ENCODE data around the gene MOV10L1.

DNA sequence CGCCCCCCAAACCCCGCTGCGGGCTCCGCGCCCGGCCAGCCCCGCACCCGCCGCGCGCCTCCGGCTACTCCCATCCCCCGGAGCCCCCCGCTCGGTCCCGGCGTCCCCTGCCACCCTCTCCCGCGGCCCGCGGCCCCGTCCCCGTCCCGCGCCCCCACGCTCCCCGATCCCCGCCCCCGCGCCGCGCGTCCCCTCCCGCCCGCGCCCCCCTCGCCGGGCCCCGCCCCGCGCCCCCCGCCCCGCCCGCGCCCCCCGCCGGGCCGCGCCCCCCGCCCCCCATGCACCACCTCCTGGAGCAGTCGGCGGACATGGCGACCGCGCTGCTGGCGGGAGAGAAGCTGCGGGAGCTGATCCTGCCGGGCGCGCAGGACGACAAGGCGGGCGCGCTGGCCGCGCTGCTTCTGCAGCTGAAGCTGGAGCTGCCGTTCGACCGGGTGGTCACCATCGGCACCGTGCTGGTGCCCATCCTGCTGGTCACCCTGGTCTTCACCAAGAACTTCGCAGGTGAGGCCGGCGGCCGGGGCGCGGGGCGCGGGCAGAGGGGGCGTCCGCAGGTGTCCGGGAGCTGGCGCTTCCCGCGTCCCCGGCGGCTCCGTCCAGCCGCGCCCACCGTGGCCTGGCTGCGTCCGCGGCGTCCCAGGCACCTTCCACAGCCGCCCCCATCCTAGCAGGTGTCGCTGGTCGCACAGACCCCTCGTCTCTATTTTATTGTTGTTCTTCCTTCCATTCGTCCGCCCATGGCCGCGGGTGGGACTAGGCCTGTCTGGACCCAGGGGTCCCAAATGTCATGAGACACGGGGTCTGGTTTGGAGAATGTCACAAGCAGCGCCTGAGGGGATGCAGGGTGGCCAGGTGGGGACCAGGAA lies 80.9 kb downstream of the MOV10L1 start, which contains the start of gene PANX2:
- TF ChIP-seq CTCF (IDR thresholded peaks at IDR 0.05) (no peak), POLR2A (IDR thresholded peaks at IDR 0.05) (no peak)

Measured in suprapubic skin (tissue), 3 donors.